ENCODE measurements around the gene FAF1.

FAF1 gene

DNA sequence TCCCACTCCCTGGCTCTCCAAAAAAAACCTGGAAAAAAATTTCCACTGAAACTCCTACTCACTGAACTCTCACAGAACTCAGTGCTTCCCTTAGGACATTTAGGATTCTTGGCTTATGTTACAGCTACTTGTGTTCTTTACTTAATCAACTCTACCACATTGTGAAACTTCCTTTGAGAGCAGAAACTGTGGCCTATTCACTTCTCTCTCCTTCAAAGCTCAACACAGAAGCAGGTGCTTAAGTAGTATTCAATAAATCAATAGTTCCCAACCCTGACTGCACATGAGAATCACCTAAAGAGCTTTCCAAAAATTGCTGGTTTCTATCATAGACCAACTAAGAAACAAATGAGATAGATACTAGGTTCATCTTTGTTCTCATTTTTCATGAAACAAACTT lies 468.9 kb downstream of the FAF1 start:
- no peak for DNase-seq (ENCODE audit: low read depth in 2 of 2)

DNA sequence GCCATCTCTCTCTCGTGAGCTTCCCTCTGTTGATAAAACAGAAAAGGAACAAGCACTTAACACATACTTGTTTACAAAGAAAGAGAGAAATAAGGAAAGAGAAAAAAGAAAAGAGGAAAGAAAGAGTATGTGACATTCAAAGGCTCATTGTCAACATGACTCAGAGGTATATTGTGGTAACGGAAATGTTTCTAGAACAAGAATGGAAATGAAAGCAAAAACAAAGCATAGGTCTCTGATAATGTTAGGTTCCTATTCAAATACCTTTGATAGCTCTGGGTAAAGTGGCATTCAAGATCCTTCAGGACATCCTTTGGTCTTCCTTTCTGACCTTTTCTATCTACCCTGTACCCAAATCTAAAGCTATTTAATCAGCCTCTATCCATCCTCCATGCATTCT lies 469.4 kb downstream of the FAF1 start:
- DNase-seq (ENCODE audit: low read depth in 2 of 2): no peak

DNA sequence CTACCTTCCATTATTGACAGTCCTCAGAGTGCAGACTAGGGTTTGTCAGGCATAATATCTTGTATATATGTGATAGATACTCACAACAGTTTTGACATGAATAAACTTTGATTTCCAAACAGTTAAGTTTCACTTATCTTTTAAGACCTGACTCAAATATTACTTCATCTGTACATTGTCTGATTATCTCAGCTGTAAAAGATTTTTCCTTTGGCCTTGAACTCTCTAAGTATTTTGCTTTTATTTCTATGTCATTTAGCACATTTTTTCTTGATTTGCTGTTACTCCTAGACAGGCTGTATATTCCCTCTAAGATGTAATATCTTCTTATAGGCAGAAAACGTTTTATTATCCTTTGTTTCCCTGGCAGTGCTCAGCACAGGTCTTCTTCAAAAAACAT lies 471.2 kb downstream of the FAF1 start:
- DNase-seq (ENCODE audit: low read depth in 2 of 2): no peak

DNA sequence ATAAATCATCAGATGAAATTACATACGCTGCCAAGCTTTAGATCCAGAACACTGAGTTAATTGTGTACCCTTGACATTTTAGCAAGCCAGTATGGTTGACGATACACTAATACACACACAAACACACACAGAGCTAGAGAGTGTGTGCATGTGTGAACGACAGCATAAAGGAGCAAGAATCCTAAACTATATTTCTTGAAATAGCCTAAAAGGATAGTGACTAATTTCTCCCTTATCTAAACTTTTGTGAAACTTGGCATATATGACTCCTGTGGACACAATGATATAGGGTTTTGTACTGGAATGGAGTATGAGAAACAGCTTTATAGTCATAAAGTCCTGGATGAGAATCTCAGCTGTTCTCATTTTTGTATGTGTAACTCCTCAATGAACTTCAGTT lies 471.7 kb downstream of the FAF1 start:
- DNase-seq (ENCODE audit: low read depth in 2 of 2): no peak

DNA sequence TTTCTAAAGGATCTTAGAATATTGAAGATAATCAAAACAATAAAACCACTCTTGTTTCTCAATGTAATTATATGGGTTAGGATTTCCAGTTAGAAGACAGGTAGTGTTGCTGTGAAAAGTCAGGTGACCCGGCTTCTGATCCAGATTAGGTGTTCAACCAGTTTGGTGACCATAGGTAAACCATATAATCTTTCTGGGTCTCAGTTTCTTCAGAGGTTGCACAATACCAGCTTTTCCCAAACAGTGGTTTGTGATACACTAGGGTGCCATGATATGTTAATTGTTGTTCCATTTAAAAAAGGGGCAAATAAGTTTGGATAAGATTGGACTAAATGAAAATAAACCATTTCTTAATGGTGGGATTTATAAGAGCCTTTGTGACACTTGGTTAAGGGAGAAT lies 472.3 kb downstream of the FAF1 start:
- no peak for DNase-seq (ENCODE audit: low read depth in 2 of 2)

DNA sequence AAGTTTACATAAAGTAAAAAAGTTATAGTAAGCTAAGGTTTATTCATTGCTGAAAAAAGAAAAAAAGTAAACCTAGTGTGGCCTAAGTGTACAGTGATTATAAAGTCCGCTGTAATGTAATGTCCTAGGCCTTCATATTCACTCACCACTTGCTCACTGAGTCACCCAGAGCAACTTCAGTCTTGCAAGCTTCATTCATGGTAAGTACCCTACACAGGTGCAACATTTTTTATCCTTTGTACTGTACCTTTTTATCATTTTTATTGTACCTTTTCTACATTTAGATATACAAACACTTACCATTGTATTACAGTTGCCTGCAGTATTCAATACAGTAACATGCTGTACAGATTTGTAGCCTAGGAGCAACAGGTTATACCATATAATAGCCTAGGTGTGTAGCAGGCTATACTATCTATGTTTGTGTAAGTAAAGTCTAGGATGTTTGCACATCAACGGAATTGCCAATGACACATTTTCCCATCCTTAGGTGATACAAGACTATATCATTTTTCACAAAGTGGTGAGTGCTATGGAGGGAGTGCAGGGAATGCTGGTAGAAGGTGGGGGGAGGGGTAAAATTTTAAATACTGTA lies 478.8 kb downstream of the FAF1 start:
- DNase-seq (ENCODE audit: low read depth in 2 of 2): no peak

DNA sequence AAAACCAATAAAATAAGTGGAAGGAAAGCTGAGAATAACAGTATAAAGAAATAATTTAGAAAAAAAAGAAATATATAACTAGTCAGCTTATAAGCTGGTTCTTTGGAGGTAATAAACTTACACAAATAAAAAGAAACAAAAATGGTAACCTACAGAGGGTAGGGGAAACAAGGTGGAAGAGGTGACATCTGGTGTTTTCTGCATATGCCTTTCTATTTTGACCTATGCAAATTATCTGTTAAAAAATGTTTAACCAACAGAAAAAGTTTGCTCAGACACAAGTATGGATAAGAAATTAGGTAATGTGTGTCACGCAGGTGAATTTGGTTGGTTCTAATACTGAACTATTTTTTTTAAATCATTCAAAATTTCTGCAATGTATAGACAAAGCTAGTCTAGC lies 483.3 kb downstream of the FAF1 start:
- no peak for DNase-seq (ENCODE audit: low read depth in 2 of 2)

DNA sequence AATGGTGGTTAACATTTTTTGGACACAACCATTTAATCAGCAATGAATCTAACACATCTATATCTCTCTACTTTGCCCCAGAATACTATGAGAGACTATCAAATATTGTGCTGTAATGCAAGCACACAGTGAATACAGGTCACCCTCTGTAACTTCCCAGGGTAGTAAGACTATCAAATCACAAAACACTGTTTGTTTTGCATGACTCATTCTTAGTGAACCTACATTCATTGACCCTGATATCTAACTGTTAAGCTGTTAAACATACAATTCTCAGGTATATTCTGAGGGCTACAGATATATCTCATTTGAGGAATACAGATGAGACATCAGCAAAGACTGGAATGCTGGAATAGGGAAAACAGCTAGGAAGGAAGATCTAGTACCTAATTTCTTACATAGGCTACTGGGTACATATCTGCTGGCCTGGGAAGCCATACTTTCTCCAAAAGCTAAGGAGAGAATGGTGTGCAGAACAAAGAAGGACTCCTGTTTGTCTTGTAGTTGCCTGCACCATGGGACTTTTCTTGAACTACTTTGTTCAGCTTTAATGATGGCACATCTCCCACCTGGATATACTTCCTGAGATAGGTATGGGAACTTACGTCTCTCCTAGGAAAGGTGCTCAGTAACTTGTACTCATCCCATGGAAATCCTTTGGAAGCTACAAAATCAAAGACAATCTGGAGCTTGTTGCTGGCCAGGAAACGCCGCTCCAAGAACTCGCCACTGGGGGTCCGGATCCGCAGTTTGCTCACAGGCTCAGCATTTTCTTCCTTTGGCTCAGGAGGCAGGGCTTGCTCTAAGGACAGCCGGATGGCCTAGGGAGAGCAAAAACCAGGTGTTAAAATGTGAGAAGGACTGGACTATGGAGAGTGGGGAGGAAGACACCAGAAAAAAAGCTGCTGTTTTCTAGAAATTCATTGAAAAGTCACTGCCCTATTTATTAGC lies 484.9 kb downstream of the FAF1 start:
- DNase-seq (ENCODE audit: low read depth in 2 of 2): no peak

DNA sequence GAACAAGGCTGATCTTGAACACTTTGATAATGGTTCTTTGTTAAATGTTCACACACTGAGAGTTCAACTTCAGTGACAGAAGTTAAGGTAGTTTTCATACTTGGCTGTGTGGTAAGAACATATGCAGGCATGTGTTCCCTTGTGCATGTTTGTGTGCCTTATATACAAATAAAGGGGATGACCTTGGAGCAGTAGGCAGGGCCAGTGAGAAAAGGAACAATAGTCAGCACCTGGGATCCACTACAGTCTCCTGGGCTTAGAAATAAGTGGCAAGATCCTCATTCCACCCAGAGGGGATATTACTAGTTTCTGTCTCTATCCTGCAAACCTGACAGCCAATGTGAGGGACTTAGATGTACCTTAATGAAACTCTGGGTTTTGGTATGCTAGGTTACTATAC lies 486.6 kb downstream of the FAF1 start:
- no peak for DNase-seq (ENCODE audit: low read depth in 2 of 2)

DNA sequence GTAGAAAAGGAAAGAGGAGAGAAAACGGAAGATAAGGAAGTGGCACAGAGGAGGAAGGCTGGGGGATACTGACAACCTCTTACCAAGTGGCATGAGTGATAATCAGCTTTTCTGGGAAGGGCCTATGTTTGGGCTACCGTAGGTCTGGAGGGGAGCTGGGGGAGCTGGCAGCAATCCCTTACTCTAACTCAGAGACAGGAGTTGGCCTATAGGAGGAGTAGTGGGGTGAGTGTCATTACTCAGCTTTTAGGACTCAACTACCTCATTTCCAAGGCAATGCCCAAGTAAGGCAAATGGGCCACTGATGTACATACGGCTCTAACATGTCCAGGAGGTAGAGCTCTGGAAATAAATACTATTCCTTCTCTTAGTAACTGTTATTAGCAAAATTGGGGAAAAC lies 488.1 kb downstream of the FAF1 start:
- no peak for DNase-seq (ENCODE audit: low read depth in 2 of 2)

DNA sequence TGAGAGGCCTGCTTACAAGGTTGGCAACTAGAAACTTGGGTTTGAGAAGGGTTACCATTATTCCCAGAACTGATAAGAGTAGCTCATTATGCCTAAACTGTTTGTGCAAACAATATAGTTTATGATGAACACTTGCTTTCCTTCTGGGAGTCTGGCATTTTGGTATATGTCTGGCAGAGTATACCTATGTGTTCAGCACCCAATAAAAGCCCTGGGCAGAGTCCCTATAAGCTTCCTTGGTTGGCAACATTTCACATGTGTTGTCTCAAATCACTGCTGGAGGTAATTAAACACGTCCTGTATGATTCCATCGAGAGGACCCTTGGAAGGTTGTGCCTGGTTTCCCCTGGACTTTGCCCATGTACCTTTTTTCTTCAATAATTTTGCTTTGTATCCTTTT lies 497.1 kb downstream of the FAF1 start:
- DNase-seq (ENCODE audit: low read depth in 2 of 2): no peak

DNA sequence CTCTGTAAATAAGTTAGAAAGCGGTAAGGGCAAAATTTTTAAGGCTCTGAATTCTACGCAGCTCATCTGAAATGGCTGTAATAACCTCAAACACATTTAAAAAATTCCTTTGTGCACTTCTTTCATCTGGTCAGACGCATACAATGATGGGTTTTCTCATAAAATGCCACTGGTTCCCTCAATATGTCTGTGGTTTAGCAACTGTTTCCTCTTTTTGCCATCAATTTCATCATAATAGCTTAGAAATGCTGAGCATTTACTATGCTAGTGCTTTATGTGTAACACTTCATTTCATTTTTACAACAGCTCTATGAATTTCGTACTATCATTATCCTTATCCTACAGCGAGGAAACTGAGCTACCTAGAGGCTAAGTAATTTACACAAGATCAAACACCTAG lies 501.6 kb downstream of the FAF1 start:
- DNase-seq (ENCODE audit: low read depth in 2 of 2): no peak

DNA sequence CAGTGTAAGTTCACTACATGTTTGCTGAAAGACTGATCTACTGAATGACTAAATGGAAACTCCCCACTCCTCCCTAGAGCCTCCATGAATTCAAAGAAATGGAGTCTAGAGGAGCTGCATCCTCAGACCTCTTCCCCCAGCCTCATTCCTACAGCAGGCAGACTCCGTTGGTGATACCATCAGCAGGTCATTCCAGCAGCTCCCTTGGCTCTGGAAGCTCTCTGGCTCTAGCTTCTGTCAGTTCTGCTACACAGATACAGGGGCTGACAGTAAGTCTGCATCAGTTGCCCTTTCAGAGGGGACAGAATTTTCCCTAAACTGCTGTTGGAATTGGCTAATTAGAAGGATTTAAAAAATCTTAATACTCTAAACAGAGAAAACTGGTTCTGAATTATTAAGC lies 505.2 kb downstream of the FAF1 start:
- DNase-seq (ENCODE audit: low read depth in 2 of 2): no peak

DNA sequence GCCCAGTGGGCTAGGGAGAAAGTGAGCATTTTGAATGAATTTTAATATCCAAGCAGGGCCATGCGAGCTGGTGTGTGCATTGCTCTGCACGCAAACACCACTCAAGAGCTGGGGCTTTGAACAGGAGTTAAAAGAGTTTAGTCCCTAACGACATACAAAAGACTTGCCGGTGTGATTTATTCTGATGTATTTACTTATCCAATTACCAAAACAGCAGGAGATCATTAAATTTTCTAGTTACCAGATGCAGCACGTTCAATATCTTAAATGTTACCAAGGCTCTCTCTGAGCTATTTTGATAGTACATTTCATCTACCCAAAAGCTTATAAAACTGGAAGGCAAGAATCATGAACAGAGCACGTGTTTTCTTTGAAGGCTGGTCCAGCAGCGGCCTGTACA lies 506.8 kb downstream of the FAF1 start:
- DNase-seq (ENCODE audit: low read depth in 2 of 2): no peak

DNA sequence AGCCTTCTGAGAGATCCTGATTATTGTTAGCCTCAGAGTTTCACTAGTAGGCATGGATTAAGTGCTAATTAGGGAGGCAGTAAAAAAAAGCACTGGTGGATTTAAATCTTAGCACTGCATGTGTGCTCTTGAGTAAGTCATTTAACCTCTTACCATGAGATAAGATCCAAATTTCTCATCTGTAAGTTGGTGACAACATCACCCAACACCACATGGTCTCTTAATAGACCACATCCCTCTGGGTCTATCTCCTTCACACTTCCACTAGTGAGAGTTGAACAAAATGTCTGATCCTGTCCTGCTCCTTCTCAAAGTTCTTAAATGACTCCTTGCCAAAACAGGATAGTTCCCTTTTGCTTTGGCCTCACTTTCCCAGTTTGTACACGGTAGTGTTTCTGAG lies 507.4 kb downstream of the FAF1 start:
- DNase-seq (ENCODE audit: low read depth in 2 of 2): no peak

DNA sequence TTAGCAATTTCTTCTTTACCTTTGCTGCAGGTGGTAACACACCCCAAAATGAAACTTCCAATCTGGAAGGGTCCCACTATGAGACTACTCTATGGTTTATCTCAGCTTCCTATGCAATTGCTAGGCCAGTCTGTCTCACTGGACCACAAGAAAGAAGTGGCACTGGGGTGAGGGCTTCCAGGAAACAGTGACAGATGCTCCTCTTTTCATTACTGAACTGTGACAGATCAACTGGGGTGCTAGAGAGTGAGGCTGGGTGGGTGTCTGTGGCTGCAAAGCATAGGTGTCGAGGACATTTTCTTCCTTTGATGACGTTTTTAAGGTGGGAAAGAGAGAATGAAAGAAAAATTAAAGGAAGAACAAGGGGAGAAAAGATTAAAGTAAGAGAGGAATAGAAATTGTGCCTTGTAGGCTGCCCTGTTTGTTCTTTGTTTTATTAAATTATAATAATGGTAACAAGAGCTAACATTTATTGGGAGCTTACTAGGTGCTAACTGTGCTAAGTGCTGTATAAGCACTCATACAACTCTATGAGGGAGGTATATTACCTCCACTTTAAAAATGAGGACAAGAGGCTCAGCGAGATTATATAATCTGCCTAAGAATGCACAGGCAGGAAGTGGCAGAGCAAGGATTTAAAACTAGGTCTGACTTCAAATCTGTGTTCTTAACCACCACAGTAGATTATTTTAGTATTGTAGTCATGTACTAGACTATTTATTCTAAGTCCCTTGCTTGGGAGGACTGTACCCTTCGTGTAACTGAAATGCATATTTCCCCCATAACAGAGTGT lies 509.0 kb downstream of the FAF1 start:
- no peak for DNase-seq (ENCODE audit: low read depth in 2 of 2)

DNA sequence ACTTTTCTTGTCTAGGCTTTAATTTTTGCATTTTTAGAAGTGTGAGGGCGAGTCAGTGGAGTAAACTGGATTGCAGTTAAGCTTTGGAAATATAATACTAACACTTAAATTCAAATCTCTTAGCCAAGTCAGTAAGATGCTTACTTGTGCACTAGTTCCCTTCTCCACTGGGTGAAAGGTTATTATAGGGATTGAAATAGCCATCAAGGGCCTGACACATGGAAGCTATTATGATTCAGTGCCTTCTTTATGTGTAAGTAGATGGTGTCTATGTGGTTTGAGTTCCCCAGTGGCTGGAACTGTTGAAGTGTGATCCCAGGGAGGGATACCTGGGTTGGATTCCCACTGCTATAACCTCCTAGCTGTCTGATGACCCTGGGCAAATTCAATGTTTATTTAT lies 512.1 kb downstream of the FAF1 start:
- DNase-seq (ENCODE audit: low read depth in 2 of 2): no peak

DNA sequence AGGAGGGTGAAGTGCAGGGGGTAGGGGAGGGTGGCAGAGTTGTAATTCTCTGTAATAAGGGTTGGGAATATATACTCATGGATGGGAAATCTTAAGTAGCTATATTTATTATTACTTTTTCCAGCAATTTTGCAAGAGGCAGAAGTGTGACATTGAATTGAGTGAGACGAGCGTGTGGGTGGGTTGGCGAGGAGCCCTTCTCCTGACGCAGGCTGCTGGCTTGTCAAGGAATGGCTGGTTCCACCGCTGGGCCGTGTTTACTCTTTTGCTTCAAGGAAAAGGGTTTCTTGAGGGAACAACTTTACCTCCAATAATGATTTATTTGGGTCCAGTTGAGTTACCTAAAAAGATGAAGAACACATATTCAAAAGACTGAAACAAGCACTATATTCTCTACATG lies 518.9 kb downstream of the FAF1 start:
- no peak for DNase-seq (ENCODE audit: low read depth in 2 of 2)

DNA sequence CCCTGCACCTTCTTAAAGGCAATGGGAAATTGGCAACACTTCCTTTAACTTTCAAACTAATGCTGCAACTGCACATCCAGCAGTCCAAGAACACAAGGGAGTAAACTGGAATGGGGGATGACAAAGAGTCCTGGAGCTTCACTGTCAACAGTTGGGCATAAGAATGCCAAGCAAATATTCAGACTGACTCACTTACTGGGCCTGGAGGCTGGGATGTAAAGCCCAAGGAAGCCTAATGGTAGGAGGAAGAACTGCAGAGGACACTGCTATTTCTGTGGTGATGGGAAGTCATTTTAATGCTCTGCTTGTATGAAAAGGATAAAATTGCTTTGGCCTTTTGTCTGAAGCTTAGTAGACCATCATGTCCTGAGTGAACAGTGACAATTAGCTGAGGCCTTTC lies 521.1 kb downstream of the FAF1 start:
- DNase-seq (ENCODE audit: low read depth in 2 of 2): no peak

DNA sequence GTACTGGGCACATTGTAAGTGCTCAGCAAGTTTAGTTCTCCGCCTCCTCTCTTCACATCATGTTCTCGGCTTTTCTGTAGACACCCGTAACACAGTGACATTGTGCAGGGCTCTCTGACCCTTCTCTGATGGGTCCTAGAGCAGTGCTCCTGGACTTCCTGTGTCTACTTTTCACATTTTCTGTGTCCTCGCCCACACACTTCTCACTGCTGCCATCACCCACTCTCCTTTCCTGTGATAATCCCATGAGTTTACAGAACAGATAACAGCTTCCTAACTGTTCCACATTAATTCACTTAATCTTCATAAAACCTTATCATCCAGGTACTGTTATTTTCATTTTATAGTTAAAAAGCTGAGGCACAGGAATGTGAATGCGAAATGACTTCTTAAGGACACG lies 523.6 kb downstream of the FAF1 start:
- DNase-seq (ENCODE audit: low read depth in 2 of 2): no peak

DNA sequence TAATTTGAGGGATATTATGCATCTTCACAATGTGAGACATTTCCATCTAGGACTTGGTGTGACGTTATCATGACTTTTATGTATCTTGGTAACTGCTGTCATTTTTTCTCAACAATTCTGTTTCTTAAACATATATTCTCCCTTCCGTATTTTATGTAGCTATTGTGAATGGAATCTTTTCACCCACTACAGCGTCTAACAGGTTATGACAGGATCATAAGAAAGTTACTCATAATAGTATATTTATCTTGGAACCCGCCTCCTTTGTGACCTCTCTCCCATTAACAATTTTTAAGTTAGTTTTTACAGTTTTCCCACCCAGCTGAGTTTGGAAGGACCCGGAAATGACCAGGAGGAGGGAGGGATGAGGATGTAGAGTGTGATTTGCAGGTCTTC lies 530.1 kb downstream of the FAF1 start:
- DNase-seq (ENCODE audit: low read depth in 2 of 2): no peak

DNA sequence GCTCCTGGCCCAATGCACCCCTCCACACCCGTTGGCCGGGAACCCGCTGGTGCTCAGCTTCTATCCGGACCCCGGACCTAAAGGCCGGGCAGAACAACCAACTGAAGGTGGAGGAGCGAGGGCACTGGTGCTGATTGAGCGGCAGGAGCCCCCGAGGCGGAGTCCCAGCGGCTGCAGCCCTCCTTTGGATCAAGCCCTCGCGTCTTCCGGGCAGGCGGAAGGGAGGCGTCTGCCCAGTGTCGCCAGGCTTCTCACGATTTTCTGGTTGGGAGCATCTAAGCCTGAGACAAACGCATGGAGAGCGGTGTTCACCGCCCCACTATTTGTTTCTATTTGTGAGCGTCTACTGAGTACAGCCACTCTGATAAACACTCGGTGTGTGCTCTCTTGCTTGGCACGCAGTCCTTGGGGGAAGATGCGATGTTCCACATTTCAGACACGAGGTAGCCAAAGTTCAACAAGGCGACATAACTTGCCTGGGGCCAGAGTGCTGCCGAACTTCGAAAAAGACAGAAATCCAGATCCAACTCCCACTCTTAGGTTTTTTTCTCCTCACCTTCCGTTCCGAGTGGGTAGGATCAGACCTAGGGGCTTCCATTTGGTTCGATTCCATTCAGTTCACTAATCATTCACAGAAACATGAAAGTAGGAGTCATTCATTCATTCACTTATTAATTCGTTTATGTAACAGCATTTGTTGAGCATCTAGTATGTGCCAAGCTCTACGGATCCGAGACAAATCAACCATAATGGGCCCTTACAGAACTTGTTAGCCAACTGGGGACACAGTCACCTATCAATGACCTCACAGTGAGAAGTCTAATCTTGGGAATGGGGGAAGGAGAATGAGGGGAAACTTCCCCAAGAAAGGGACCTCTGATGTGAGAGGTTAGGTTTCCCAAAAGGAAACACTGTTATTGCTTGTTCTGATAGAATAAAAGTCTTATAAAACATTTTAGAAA lies 532.0 kb downstream of the FAF1 start:
- no peak for DNase-seq (ENCODE audit: low read depth in 2 of 2)

All from stimulated activated CD8-positive, alpha-beta memory T cell treated with anti-CD3 and anti-CD28 coated beads, Interleukin-15, amount 100 ng/mL, for 48 hours (primary cell).